ENCODE measurements around the gene PRR20C. TPM values are rescaled to one million over a fixed set of nuclear protein-coding genes. Genes with fewer than 3 reads are reported as not detected.

The PRR20C gene
- total RNA-seq, 2 donors from 2014 or later: not detected

Other genes with a start within 250 kb of the PRR20C start
- gene PRR20A, start 13.1 kb upstream of the PRR20C start, total RNA-seq: not detected
- gene PRR20B, start 6.6 kb upstream of the PRR20C start, total RNA-seq: not detected
- not detected for gene PRR20D, start 6.6 kb downstream of the PRR20C start, total RNA-seq
- gene PRR20E, start 13.1 kb downstream of the PRR20C start, total RNA-seq: not detected

All from thoracic aorta (tissue), 2 donors.